PC-9 (cell line): Measurements from ENCODE around the gene WRNIP1. TPM values are rescaled to one million over a fixed set of nuclear protein-coding genes. Genes with fewer than 3 reads are reported as not detected.

Source experiments
- BruUV-seq: library from RNA; stranded (reverse); fragments of 400-500 nt; replicated peaks from 2 replicates; lab custom pipeline; 2021; lab: Mats Ljungman, UMichigan
- CTCF ChIA-PET: fragments of 300-600 bp; sonication (Branson Sonifier 250); formaldehyde crosslinking; loops from one replicate; lab custom pipeline; 2022; ENCODE audit warnings: antibody characterized with exemption; lab: Charles Lee
- POLR2A ChIA-PET: fragments of 300-600 bp; sonication (Branson Sonifier 250); formaldehyde crosslinking; loops from one replicate; lab custom pipeline; 2022; ENCODE audit warnings: antibody characterized with exemption; ENCODE audit not compliant: unreplicated experiment; lab: Charles Lee
- DNase-seq, 2 experiments: peaks; one replicate each; pipeline versions ENCODE4 v3.0.0 to v3.0.0-alpha.2; 2015 to 2022; ENCODE audit warnings: mixed read lengths in 1 of 2
- H2AFZ ChIP-seq: fragments of 200-600 bp; sonication (generic); 2 replicates; pipeline ENCODE4 v1.8.1; 2017; ENCODE audit warnings: antibody characterized with exemption
- H3F3A ChIP-seq: fragments of 200-600 bp; sonication (generic); 2 replicates; pipeline ENCODE4 v1.8.1; 2017; ENCODE audit warnings: antibody characterized with exemption, mild to moderate bottlenecking, low read depth; ENCODE audit not compliant: insufficient read depth
- H3K27ac ChIP-seq: fragments of 200-600 bp; sonication (generic); 2 replicates; pipeline ENCODE4 v1.6.1; 2016; ENCODE audit warnings: mixed run types
- H3K27me3 ChIP-seq: fragments of 200-600 bp; sonication (generic); 2 replicates; pipeline ENCODE4 v1.6.1; 2016; ENCODE audit warnings: low read depth, mixed run types; ENCODE audit not compliant: insufficient read depth
- H3K36me3 ChIP-seq: fragments of 200-600 bp; sonication (generic); 2 replicates; pipeline ENCODE4 v1.6.1; 2016; ENCODE audit warnings: low read depth, mixed run types
- H3K4me1 ChIP-seq: fragments of 200-600 bp; sonication (generic); replicated peaks from 2 replicates; pipeline ENCODE4 v1.6.1; 2016; ENCODE audit warnings: mixed run types; ENCODE audit not compliant: insufficient read depth
- H3K4me2 ChIP-seq: fragments of 200-600 bp; sonication (generic); 2 replicates; pipeline ENCODE4 v1.6.1; 2017; ENCODE audit warnings: mixed run types
- H3K4me3 ChIP-seq: fragments of 200-600 bp; sonication (generic); 2 replicates; pipeline ENCODE4 v1.6.1; 2016; ENCODE audit warnings: mixed run types
- H3K79me2 ChIP-seq: fragments of 200-600 bp; sonication (generic); 2 replicates; pipeline ENCODE4 v1.6.1; 2017; ENCODE audit warnings: low read depth, mixed run types
- H3K9me2 ChIP-seq: fragments of 200-600 bp; sonication (generic); 2 replicates; pipeline ENCODE4 v1.8.1; 2017; ENCODE audit warnings: mild to moderate bottlenecking; ENCODE audit not compliant: insufficient read depth
- H3K9me3 ChIP-seq: fragments of 200-600 bp; sonication (generic); 2 replicates; pipeline ENCODE4 v1.8.1; 2016; ENCODE audit warnings: low read depth; ENCODE audit not compliant: insufficient read depth
- H4K20me1 ChIP-seq: fragments of 200-600 bp; sonication (generic); 2 replicates; pipeline ENCODE4 v1.8.1; 2017; ENCODE audit not compliant: insufficient read depth
- CTCF ChIP-seq: fragments of 200-600 bp; sonication (generic); conservative IDR thresholded peaks from 2 replicates; pipeline ENCODE4 v1.6.1; 2017; ENCODE audit warnings: mixed run types, antibody characterized with exemption, mild to moderate bottlenecking, moderate library complexity
- EZH2 ChIP-seq: fragments of 200-600 bp; sonication (generic); IDR thresholded peaks from 2 replicates; pipeline ENCODE4 v1.8.0; 2017; ENCODE audit warnings: antibody characterized with exemption, low read depth
- intact Hi-C: fragments of 100-400 bp; cut with micrococcal nuclease; formaldehyde crosslinking; loops from one replicate; pipeline ENCODE4 v1.10.0; 2022; ENCODE audit not compliant: unreplicated experiment
- total RNA-seq: library from RNA; stranded (reverse); gene quantifications from 2 replicates; pipeline ENCODE4 v1.2.3, GENCODE V29; 2021

WRNIP1 gene
- total RNA-seq, 1 experiment from 2014 or later = 61.4 TPM

GRCh38 chr6:2730353-2731107, 34.7 kb upstream of the WRNIP1 start:
- CTCF ChIA-PET = no interaction called here
- intact Hi-C loops = loop anchor here (10.0 kb wide), 1 partner anchor 194 kb away; no protein-coding TSS in a partner anchor
- no peak for DNase-seq
- Histone ChIP-seq H3K9me3 (no peaks in the 10 kb centered on the region), H3K4me3 (no peak overlapping the region), H2AFZ (no peak overlapping the region), H3K4me2 (no peak overlapping the region), H4K20me1 (no peaks in the 10 kb centered on the region), H3K27me3 (no peaks in the 10 kb centered on the region), H3K36me3 (no peaks in the 10 kb centered on the region), H3K9me2 (no peaks in the 10 kb centered on the region), H3K27ac (no peak overlapping the region), H3F3A (no peaks in the 10 kb centered on the region), H3K79me2 (no peaks in the 10 kb centered on the region), H3K4me1 (no peaks in the 10 kb centered on the region; the same call in 1 of the 2 replicates)
- POLR2A ChIA-PET = no interaction called here
- BruUV-seq = no TSS peak
- TF ChIP-seq CTCF (no peak), EZH2 (no peak)

- Histone ChIP-seq H3K36me3 (no peaks in the 10 kb centered on the region), H4K20me1 (no peaks in the 10 kb centered on the region), H3K27ac (no peak overlapping the region), H3K4me1 (no peaks in the 10 kb centered on the region), H3K79me2 (no peaks in the 10 kb centered on the region), H3K9me3 (no peaks in the 10 kb centered on the region), H3K9me2 (no peaks in the 10 kb centered on the region), H3K4me3 (no peak overlapping the region), H3K4me2 (no peak overlapping the region), H3K27me3 (no peaks in the 10 kb centered on the region), H3F3A (no peaks in the 10 kb centered on the region), H2AFZ (no peak overlapping the region)
- intact Hi-C loops = loop anchor here (10.0 kb wide), 1 partner anchor 193 kb away; no protein-coding TSS in a partner anchor
- DNase-seq = peak; percentile 5 to 35
- no TSS peak for BruUV-seq
- CTCF ChIA-PET = no interaction called here
- no peak for TF ChIP-seq CTCF
- TF ChIP-seq EZH2 = no peak
- POLR2A ChIA-PET = no interaction called here
These were observed 33.8 kb upstream of the WRNIP1 start for GRCh38 chr6:2731281-2731909.

- DNase-seq = no peak
- H3K27me3 ChIP-seq = no peaks in the 10 kb centered on the region
- H2AFZ ChIP-seq = no peak overlapping the region
- intact Hi-C loops = loop anchor here (10.0 kb wide), 1 partner anchor 192 kb away; no protein-coding TSS in a partner anchor
- no peaks in the 10 kb centered on the region for H3K79me2 ChIP-seq
- no peaks in the 10 kb centered on the region for H3K4me1 ChIP-seq
- no peaks in the 10 kb centered on the region for H3K9me3 ChIP-seq
- H4K20me1 ChIP-seq = no peaks in the 10 kb centered on the region
- CTCF ChIA-PET = no interaction called here
- H3K27ac ChIP-seq = no peak overlapping the region
- no peak overlapping the region for H3K4me3 ChIP-seq
- POLR2A ChIA-PET = no interaction called here
- no peaks in the 10 kb centered on the region for H3K36me3 ChIP-seq
- H3K4me2 ChIP-seq = no peak overlapping the region
- H3K9me2 ChIP-seq = no peaks in the 10 kb centered on the region
- TF ChIP-seq EZH2 (no peak), CTCF (no peak)
- no TSS peak for BruUV-seq
- H3F3A ChIP-seq = no peaks in the 10 kb centered on the region
These were observed 32.6 kb upstream of the WRNIP1 start for GRCh38 chr6:2732503-2733089.
